22Rv1 (cell line): ENCODE measurements around the gene SBF2.
"Not testable (repeated sequence)": the region's sequence is repeated elsewhere in the genome, so short reads cannot be mapped to it uniquely, and the experiment has no call there.

ENCODE experiments used
- H3K27ac ChIP-seq: fragments of 450-650 bp; 2 replicates; pipeline ENCODE4 v1.5.1; 2017
- CTCF ChIP-seq: fragments of 450-650 bp; IDR thresholded peaks from 2 replicates; pipeline ENCODE4 v1.5.1; 2017; ENCODE audit warnings: mild to moderate bottlenecking
- ZFX ChIP-seq: fragments of 450-650 bp; IDR thresholded peaks from 2 replicates; pipeline ENCODE4 v1.6.1; 2017; ENCODE audit warnings: antibody characterized with exemption, borderline replicate concordance

Gene SBF2

GRCh38 chr11:9752091-9752490 is 541.9 kb downstream of the SBF2 start:
- TF ChIP-seq ZFX: no peak
- H3K27ac ChIP-seq: no peak overlapping the region

- H3K27ac ChIP-seq: no peak overlapping the region
- no peak for TF ChIP-seq ZFX
- TF ChIP-seq CTCF: no peak
Observed at GRCh38 chr11:9750551-9750950, 543.5 kb downstream of the SBF2 start.

- no peak for TF ChIP-seq ZFX
- TF ChIP-seq CTCF: peak; percentile 84
- H3K27ac ChIP-seq: no peak overlapping the region
Observed at GRCh38 chr11:9748361-9748970, 545.6 kb downstream of the SBF2 start.

- no peak overlapping the region for H3K27ac ChIP-seq
- no peak for TF ChIP-seq ZFX
- no peak for TF ChIP-seq CTCF
Observed at GRCh38 chr11:9747828-9748227, 546.2 kb downstream of the SBF2 start.

- TF ChIP-seq CTCF (no peak), ZFX (no peak)
- H3K27ac ChIP-seq: no peak overlapping the region
Observed at GRCh38 chr11:9747229-9747628, 546.8 kb downstream of the SBF2 start.

GRCh38 chr11:9745411-9746211 is 548.4 kb downstream of the SBF2 start:
- TF ChIP-seq CTCF: no peak
- TF ChIP-seq ZFX: no peak
- H3K27ac ChIP-seq: no peak overlapping the region

GRCh38 chr11:9743512-9743911 is 550.5 kb downstream of the SBF2 start:
- not testable (repeated sequence) for H3K27ac ChIP-seq

- TF ChIP-seq CTCF: no peak
- no peak for TF ChIP-seq ZFX
- H3K27ac ChIP-seq: no peak overlapping the region
Observed at GRCh38 chr11:9741260-9741659, 552.8 kb downstream of the SBF2 start.
